OCI-M1 (cell line): ENCODE measurements around the gene UBC.
"Not testable (repeated sequence)": the region's sequence is repeated elsewhere in the genome, so short reads cannot be mapped to it uniquely, and the experiment has no call there.

Experiments
- DNase-seq: peaks from one replicate; lab custom pipeline; 2025; lab: John Stamatoyannopoulos, UW

UBC gene

GRCh38 chr12:124915239-124916236 is 1.1 kb upstream of the UBC start:
- DNase-seq = no peak

- DNase-seq = no peak
Measured at GRCh38 chr12:124913474-124914391, 717 bp downstream of the UBC start.

- DNase-seq = not testable (repeated sequence)
Measured at GRCh38 chr12:124912529-124913287, 1.7 kb downstream of the UBC start.

GRCh38 chr12:124911521-124911920 is 2.9 kb downstream of the UBC start:
- not testable (repeated sequence) for DNase-seq

GRCh38 chr12:124910561-124911478 is 3.6 kb downstream of the UBC start:
- no peak for DNase-seq

GRCh38 chr12:124909831-124910560 is 4.5 kb downstream of the UBC start:
- DNase-seq = no peak

GRCh38 chr12:124906606-124907261 is 7.7 kb downstream of the UBC start:
- no peak for DNase-seq

- peak; percentile 93 for DNase-seq
Measured at GRCh38 chr12:124904306-124905098, 9.9 kb downstream of the UBC start.

- no peak for DNase-seq
Measured at GRCh38 chr12:124902916-124903315, 11.5 kb downstream of the UBC start.

- DNase-seq = no peak
Measured at GRCh38 chr12:124901003-124901402, 13.4 kb downstream of the UBC start.

GRCh38 chr12:124900345-124900795 is 14.1 kb downstream of the UBC start:
- not testable (repeated sequence) for DNase-seq

- no peak for DNase-seq
Measured at GRCh38 chr12:124898923-124899294, 15.5 kb downstream of the UBC start.

GRCh38 chr12:124898200-124898922 is 16.1 kb downstream of the UBC start:
- peak; percentile 49 for DNase-seq

GRCh38 chr12:124896461-124896860 is 18.0 kb downstream of the UBC start:
- DNase-seq = no peak

GRCh38 chr12:124893792-124894516 is 20.5 kb downstream of the UBC start:
- no peak for DNase-seq

GRCh38 chr12:124888260-124888659 is 26.2 kb downstream of the UBC start:
- no peak for DNase-seq

- DNase-seq = not testable (repeated sequence)
Measured at GRCh38 chr12:124887766-124888165, 26.7 kb downstream of the UBC start.
